Neuronal stem cell (in vitro differentiated cells): ENCODE measurements around the gene OR51B4.

Experiments used
- DNase-seq: peaks from one replicate; pipeline ENCODE4 v3.0.0-alpha.2; 2013; ENCODE audit warnings: low spot score
- H2AFZ ChIP-seq: one replicate; pipeline ENCODE4 v1.6.1; 2013; ENCODE audit warnings: mild to moderate bottlenecking, low read length, inconsistent platforms
- H2AK5ac ChIP-seq: 2 replicates; pipeline ENCODE4 v1.6.1; 2013; ENCODE audit warnings: low read depth, mild to moderate bottlenecking, inconsistent platforms, low read length, moderate library complexity, mixed read lengths
- H2BK120ac ChIP-seq: 2 replicates; pipeline ENCODE4 v1.6.1; 2013; ENCODE audit warnings: low read depth, mild to moderate bottlenecking, inconsistent platforms, low read length, moderate library complexity, mixed read lengths
- H2BK12ac ChIP-seq: one replicate; pipeline ENCODE4 v1.6.1; 2013; ENCODE audit warnings: low read length, inconsistent platforms
- H2BK15ac ChIP-seq: 2 replicates; pipeline ENCODE4 v1.6.1; 2013; ENCODE audit warnings: mild to moderate bottlenecking, low read length, inconsistent platforms, mixed read lengths
- H2BK5ac ChIP-seq: one replicate; pipeline ENCODE4 v1.6.1; 2013; ENCODE audit warnings: inconsistent platforms, mild to moderate bottlenecking, low read length, moderate library complexity
- H3K14ac ChIP-seq: one replicate; pipeline ENCODE4 v1.6.1; 2013; ENCODE audit warnings: low read length, inconsistent platforms
- H3K18ac ChIP-seq: 2 replicates; pipeline ENCODE4 v1.6.1; 2013; ENCODE audit warnings: low read length, inconsistent platforms
- H3K23ac ChIP-seq: 2 replicates; pipeline ENCODE4 v1.6.1; 2013; ENCODE audit warnings: low read depth, mild to moderate bottlenecking, mixed read lengths, low read length, inconsistent platforms; ENCODE audit not compliant: poor library complexity
- H3K27ac ChIP-seq: replicated peaks from 3 replicates; pipeline ENCODE4 v1.5.1; 2013; ENCODE audit warnings: low read length, inconsistent platforms
- H3K27me3 ChIP-seq, 3 experiments: 2 replicates each; pipeline ENCODE4 v1.6.1; 2013; ENCODE audit warnings: low read length in 3 of 3, mild to moderate bottlenecking in 2 of 3, inconsistent platforms in 1 of 3, low read depth in 1 of 3, mixed read lengths in 1 of 3, moderate library complexity in 1 of 3; ENCODE audit not compliant: control insufficient read depth in 3 of 3, insufficient read depth in 3 of 3
- H3K36me3 ChIP-seq, 2 donors: replicated peaks in 1 of 2; 2 replicates each; pipeline ENCODE4 v1.6.1; 2013; ENCODE audit warnings: low read length in 2 of 2; ENCODE audit not compliant: control insufficient read depth in 2 of 2, insufficient read depth in 2 of 2
- H3K4ac ChIP-seq: 2 replicates; pipeline ENCODE4 v1.6.1; 2013; ENCODE audit warnings: inconsistent platforms, mild to moderate bottlenecking, low read length, moderate library complexity
- H3K4me1 ChIP-seq, 2 donors: 1 replicate in 1 of 2; 2 replicates in 1 of 2; pipeline ENCODE4 v1.6.1; 2013; ENCODE audit warnings: low read length in 2 of 2, low read depth in 1 of 2; ENCODE audit not compliant: control insufficient read depth in 2 of 2, insufficient read depth in 1 of 2
- H3K4me2 ChIP-seq: one replicate; pipeline ENCODE4 v1.6.1; 2013; ENCODE audit warnings: mild to moderate bottlenecking, low read length, inconsistent platforms; ENCODE audit not compliant: insufficient read depth, poor library complexity, severe bottlenecking
- H3K4me3 ChIP-seq, 2 donors: 2 replicates each; pipeline ENCODE4 v1.5.1; 2013; ENCODE audit warnings: low read length in 2 of 2, mild to moderate bottlenecking in 2 of 2, inconsistent platforms in 1 of 2, moderate library complexity in 1 of 2
- H3K79me1 ChIP-seq: one replicate; pipeline ENCODE4 v1.6.1; 2013; ENCODE audit warnings: low read depth, mild to moderate bottlenecking, inconsistent platforms, low read length, moderate library complexity
- H3K9ac ChIP-seq: one replicate; pipeline ENCODE4 v1.6.1; 2013; ENCODE audit warnings: mild to moderate bottlenecking, low read depth, low read length, inconsistent platforms; ENCODE audit not compliant: poor library complexity
- H3K9me3 ChIP-seq, 2 donors: replicated peaks in 1 of 2; 2 replicates each; pipeline versions ENCODE3 to v1.6.1; 2013; ENCODE audit warnings: low read length in 2 of 2, mild to moderate bottlenecking in 2 of 2, inconsistent platforms in 1 of 2, low read depth in 1 of 2, mixed read lengths in 1 of 2, moderate library complexity in 1 of 2; ENCODE audit not compliant: control insufficient read depth in 2 of 2, insufficient read depth in 1 of 2
- H4K8ac ChIP-seq: one replicate; pipeline ENCODE4 v1.6.1; 2013; ENCODE audit warnings: low read depth, mild to moderate bottlenecking, inconsistent platforms, low read length, moderate library complexity
- H4K91ac ChIP-seq: one replicate; pipeline ENCODE4 v1.6.1; 2013; ENCODE audit warnings: low read length, low read depth, mild to moderate bottlenecking, inconsistent platforms; ENCODE audit not compliant: poor library complexity
- WGBS, 2 donors: extraction: QIAGEN DNeasy Blood & Tissue Kit; methylation state at CpG; one replicate each; pipeline ENCODE4 v1.1.7; 2013; ENCODE audit warnings: missing lambda C conversion rate in 2 of 2, mixed read lengths in 1 of 2; ENCODE audit not compliant: insufficient read length in 2 of 2, insufficient replicate concordance in 1 of 2; ENCODE audit errors: extremely low coverage in 2 of 2; 5-methylcytosine and 5-hydroxymethylcytosine counted together

The OR51B4 gene

DNA sequence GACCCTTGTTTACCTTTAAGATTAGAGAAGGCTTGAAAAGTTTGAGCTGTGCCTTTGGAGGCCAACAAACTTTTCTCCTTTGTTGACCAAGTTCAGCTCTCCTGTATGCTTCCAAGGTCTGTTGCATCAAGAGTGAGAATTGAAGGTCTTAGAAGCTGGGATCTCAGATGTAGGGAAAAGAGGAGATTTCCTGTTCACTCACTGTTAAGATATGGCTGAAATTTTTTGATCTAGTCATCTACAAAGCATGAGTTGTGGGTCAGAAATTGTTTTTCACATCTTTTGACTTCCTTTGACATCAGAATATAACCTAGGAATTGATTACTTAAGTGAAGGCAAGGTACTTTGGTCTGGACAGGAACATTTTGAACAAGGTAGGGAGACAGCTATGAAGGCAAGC, 12.1 kb downstream of the OR51B4 start:
- H3K23ac ChIP-seq, result no peak overlapping the region
- no peak overlapping the region for H3K4ac ChIP-seq
- no peak overlapping the region for H3K9ac ChIP-seq
- no peaks in the 10 kb centered on the region for H3K36me3 ChIP-seq
- H3K4me2 ChIP-seq, result no peak overlapping the region
- no peak overlapping the region for H4K8ac ChIP-seq
- no peak overlapping the region for H3K27ac ChIP-seq
- no peak for DNase-seq
- no peaks in the 10 kb centered on the region for H3K79me1 ChIP-seq
- H2AK5ac ChIP-seq, result no peak overlapping the region
- H2BK120ac ChIP-seq, result no peak overlapping the region
- H3K18ac ChIP-seq, result no peak overlapping the region
- H4K91ac ChIP-seq, result no peak overlapping the region
- no peaks in the 10 kb centered on the region for H3K4me1 ChIP-seq
- no peaks in the 10 kb centered on the region for H3K27me3 ChIP-seq
- H3K9me3 ChIP-seq, result no peaks in the 10 kb centered on the region
- H2BK15ac ChIP-seq, result no peak overlapping the region
- no peak overlapping the region for H3K4me3 ChIP-seq
- H2AFZ ChIP-seq, result no peak overlapping the region
- H3K14ac ChIP-seq, result no peak overlapping the region
- H2BK12ac ChIP-seq, result no peak overlapping the region
- no peak overlapping the region for H2BK5ac ChIP-seq

DNA sequence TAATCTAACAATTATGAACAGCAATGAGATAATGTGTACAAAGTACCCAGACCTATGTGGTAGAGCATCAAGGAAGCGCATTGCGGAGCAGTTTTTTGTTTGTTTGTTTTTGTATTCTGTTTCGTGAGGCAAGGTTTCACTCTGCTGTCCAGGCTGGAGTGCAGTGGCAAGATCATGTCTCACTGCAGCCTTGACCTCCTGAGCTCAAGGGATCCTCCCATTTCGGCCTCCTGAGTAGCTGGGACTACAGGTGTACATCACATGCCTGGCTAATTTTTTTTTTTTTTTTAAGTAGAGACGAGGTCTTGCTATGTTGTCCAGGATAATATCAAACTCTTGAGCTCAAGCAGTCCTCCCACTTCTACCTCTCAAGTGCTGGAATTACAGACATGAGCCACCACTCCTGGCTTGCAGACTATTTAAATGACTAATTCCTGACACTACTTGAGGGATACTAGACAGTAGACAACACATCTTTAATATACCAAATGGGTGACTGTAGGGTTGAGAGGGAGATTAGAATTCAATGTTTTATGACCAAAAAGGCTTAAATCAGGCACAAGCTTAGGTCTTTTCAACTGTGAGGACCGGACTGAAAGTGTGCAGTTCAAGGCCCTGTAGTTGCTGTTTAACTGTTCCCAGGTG, 12.7 kb downstream of the OR51B4 start:
- H3K79me1 ChIP-seq, result no peaks in the 10 kb centered on the region
- H4K8ac ChIP-seq, result no peak overlapping the region
- no peak overlapping the region for H3K4me3 ChIP-seq
- H3K36me3 ChIP-seq, result no peaks in the 10 kb centered on the region
- H3K23ac ChIP-seq, result no peak overlapping the region
- no peak overlapping the region for H2BK120ac ChIP-seq
- H3K14ac ChIP-seq, result no peak overlapping the region
- no peaks in the 10 kb centered on the region for H3K27me3 ChIP-seq
- H2BK15ac ChIP-seq, result no peak overlapping the region
- no peak overlapping the region for H3K27ac ChIP-seq
- no peak overlapping the region for H2BK12ac ChIP-seq
- H3K9me3 ChIP-seq, result no peaks in the 10 kb centered on the region
- no peak overlapping the region for H2BK5ac ChIP-seq
- no peak overlapping the region for H2AK5ac ChIP-seq
- no peak overlapping the region for H2AFZ ChIP-seq
- H3K4me2 ChIP-seq, result no peak overlapping the region
- no peak overlapping the region for H3K18ac ChIP-seq
- H4K91ac ChIP-seq, result no peak overlapping the region
- no peak for DNase-seq
- WGBS, 2 donors, result no CpG with 5 or more reads among the region's 6 CpGs
- H3K9ac ChIP-seq, result no peak overlapping the region
- H3K4ac ChIP-seq, result no peak overlapping the region
- no peaks in the 10 kb centered on the region for H3K4me1 ChIP-seq

DNA sequence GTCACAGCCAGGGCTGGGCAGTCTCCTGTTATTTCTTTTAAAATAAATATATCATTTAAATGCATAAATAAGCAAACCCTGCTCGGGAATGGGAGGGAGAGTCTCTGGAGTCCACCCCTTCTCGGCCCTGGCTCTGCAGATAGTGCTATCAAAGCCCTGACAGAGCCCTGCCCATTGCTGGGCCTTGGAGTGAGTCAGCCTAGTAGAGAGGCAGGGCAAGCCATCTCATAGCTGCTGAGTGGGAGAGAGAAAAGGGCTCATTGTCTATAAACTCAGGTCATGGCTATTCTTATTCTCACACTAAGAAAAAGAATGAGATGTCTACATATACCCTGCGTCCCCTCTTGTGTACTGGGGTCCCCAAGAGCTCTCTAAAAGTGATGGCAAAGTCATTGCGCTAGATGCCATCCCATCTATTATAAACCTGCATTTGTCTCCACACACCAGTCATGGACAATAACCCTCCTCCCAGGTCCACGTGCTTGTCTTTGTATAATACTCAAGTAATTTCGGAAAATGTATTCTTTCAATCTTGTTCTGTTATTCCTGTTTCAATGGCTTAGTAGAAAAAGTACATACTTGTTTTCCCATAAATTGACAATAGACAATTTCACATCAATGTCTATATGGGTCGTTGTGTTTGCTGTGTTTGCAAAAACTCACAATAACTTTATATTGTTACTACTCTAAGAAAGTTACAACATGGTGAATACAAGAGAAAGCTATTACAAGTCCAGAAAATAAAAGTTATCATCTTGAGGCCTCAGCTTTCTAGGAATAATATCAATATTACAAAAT, 13.4 kb downstream of the OR51B4 start:
- no peak overlapping the region for H3K4ac ChIP-seq

DNA sequence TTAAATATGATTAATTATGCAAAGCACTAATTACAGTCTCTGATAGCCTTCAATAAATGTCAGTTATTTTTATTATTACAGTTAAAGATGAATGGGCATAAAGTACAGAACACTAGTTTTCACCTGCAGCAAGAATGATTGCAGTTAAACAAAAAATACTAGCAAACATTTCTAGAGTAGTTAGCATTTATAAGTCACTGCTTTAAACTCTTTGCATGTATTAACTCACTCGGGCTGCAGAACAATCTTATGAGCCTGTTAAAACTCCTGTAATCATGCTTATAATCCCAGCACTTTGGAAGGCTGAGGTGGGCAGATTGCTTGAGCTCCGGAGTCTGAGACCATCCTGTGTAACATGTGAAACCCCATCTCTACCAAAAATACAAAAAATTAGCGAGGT, 14.8 kb downstream of the OR51B4 start:
- Histone ChIP-seq H2BK12ac (no peak overlapping the region), H3K4me3 (no peak overlapping the region), H2BK15ac (no peak overlapping the region), H3K79me1 (no peaks in the 10 kb centered on the region), H2AFZ (no peak overlapping the region), H3K23ac (no peak overlapping the region), H3K9me3 (no peaks in the 10 kb centered on the region), H3K4me2 (no peak overlapping the region), H3K27ac (no peak overlapping the region), H3K14ac (no peak overlapping the region), H3K4me1 (no peaks in the 10 kb centered on the region), H3K4ac (no peak overlapping the region), H2AK5ac (no peak overlapping the region), H4K91ac (no peak overlapping the region), H3K27me3 (no peaks in the 10 kb centered on the region), H2BK5ac (no peak overlapping the region), H3K36me3 (no peaks in the 10 kb centered on the region), H2BK120ac (no peak overlapping the region), H3K9ac (no peak overlapping the region), H4K8ac (no peak overlapping the region), H3K18ac (no peak overlapping the region)
- no peak for DNase-seq
- WGBS, 2 donors, result no CpG with 5 or more reads among the region's 3 CpGs

More for the DNA sequence above, 13.4 kb downstream of the OR51B4 start:
- DNase-seq, result no peak
- Histone ChIP-seq H3K27ac (no peak overlapping the region), H3K23ac (no peak overlapping the region), H2BK15ac (no peak overlapping the region), H4K91ac (no peak overlapping the region), H3K36me3 (no peaks in the 10 kb centered on the region), H3K18ac (no peak overlapping the region), H2BK120ac (no peak overlapping the region), H3K79me1 (no peaks in the 10 kb centered on the region), H2BK5ac (no peak overlapping the region), H3K4me2 (no peak overlapping the region), H3K4me3 (no peak overlapping the region), H3K9ac (no peak overlapping the region), H3K4me1 (no peaks in the 10 kb centered on the region), H3K27me3 (no peaks in the 10 kb centered on the region), H3K14ac (no peak overlapping the region), H2AK5ac (no peak overlapping the region), H2BK12ac (no peak overlapping the region), H4K8ac (no peak overlapping the region), H2AFZ (no peak overlapping the region), H3K9me3 (no peaks in the 10 kb centered on the region)
- WGBS, 2 donors, result no CpG with 5 or more reads among the region's 7 CpGs
